GOT3 (cell line): ENCODE results near the gene TTLL8.
"Not testable (repeated sequence)": the region's sequence is repeated elsewhere in the genome, so short reads cannot be mapped to it uniquely, and the experiment has no call there.

ENCODE experiments used
- DNase-seq: peaks from one replicate; lab custom pipeline; 2025; ENCODE audit warnings: mixed read lengths; lab: John Stamatoyannopoulos, UW

The TTLL8 gene

DNA sequence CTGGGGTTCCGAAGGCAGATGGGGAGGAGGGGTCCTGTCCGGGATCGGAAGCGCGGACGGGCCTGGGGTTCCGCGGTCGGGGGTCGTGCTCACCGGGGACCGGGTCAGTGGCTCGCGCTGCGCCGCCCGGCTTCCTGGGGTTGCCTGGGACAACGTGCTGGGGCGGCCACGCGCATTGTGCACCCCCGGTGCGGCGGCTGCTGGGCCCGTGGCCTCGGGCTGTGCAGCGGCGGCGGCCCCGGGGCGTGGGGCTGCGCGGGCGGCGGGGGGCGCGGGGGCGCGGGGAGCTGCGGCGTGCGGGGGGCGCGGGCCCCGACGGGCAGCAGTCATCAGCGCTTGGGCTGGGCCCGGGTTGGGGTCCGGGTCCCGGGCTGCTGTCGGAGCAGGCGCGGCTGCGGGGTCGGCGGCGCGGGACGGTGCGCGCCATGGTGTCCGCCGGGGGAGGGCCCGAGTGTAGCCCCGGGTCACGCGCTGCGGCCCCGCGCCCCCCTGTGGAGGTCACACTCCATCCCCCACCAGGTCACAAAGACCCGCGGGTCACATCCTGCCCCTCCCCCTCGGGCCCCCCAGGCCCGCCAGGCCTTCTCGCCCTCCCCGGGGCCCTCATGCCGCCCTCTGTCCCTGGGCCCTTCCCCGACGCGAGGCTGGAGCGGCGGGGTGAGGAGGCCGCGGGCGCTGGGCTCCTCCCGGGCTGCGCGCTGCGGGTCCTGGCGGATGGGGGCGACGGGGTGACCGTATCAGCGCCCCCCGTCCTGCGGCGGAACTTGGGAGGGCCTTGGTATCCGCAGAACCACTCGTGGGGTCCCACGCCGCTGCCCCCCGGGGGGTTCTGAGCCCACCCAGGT, at the start of gene TTLL8:
TSS of gene TTLL8 (minus strand) at position 238 of the 845 bp plus-strand sequence.
- no peak for DNase-seq

GRCh38 chr22:50107529-50107928, 49.4 kb upstream of the TTLL8 start:
- DNase-seq = no peak

DNA sequence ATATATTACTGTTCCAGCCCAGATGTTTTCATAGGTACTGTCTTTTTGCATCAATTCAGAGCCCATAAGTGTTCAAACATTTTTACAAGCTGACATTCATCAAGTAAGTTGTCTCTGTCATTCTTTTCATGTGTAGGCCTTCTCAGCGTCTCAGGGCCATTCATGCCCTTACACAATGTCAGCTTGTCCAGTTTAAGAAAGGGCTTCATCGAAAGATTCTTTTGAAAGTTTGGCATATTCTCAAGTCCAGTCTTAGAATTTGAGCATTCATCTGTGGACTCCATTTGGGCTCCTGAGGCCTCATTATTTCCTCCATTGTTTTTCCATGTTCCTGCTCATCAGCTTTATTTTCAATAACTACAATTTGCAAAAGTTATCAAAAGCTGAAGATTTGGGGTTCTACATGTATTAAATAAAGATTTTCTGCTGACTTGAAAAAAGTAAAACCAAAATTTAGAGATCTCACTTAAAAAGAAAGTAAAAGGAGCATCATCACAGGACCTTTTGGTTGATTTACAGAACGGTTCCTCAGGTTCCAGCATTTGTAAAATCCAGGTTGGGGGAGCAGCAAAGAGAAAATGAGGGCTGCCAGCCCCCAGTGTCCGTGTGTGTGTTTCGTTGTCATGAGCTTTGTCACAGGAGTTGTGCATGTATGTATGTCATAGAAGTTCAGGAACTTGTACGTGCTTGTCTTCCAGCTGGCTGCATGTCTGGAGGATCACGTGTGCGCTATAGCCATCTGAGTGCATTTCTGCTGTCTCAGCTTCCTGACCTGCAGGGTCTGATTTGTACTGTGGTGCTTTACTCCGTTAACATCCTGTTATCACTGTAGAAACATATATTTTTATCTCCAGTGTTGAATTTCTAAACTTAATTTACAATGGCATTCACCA, 47.4 kb upstream of the TTLL8 start:
- DNase-seq = no peak

DNA sequence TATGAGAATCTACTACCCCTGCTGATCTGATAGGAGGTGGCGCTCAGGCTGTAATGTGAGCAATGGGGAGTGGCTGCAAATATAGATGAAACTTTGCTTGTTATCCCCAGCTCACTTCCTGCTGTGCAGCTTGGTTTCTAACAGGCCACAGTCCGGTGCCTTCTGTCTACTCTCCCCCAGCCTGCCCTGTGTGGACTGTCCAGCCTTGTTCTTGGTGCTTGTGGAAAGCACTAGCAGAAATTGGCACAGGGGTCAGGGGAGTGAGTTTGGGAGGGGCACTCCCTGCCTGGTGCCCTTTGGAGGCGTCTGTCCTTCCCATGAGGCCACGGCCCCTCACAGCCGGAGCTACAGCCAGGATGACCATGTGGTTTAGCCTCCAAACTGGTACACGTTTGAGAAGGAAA, 46.0 kb upstream of the TTLL8 start:
- DNase-seq = no peak

GRCh38 chr22:50102946-50103345, 44.8 kb upstream of the TTLL8 start:
- DNase-seq = no peak

GRCh38 chr22:50101870-50102565, 43.9 kb upstream of the TTLL8 start:
- DNase-seq = no peak

DNA sequence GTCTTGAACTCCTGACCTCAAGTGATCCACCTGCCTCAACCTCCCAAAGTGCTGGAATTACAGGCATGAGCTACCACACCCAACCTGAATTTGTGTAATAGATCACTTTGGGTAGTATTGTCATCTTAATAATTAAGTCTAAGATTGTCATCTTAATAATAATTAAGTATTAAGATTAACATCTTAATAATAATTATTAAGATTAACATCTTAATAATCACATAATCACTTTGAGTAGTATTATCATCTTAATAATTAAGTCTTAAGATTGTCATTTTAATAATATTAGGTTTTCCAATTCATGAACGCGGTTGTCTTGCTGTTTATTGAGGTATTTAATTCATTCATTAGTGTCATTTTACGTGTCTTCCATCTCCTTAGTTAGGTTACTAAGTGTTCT, 40.0 kb upstream of the TTLL8 start:
- no peak for DNase-seq

DNA sequence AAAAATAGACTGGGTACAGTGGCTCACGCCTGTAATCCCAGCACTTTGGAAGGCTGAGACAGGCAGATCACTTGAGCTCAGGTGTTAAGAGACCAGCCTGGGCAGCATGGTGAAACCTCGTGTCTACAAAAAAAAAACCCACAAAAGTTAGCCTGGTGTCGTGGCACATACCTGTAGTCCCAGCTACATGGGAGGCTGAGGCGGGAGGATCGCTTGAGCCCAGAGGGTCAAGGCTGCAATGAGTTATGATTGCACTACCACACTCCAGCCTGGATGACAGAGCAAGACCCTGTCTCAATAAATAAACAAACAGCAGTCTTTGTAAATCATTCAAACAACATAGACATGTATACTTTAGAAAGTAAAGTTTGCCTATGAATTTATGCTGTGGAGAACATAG, 34.2 kb upstream of the TTLL8 start:
- no peak for DNase-seq

- DNase-seq = no peak
These were observed 33.1 kb upstream of the TTLL8 start for GRCh38 chr22:50091092-50091768.

DNA sequence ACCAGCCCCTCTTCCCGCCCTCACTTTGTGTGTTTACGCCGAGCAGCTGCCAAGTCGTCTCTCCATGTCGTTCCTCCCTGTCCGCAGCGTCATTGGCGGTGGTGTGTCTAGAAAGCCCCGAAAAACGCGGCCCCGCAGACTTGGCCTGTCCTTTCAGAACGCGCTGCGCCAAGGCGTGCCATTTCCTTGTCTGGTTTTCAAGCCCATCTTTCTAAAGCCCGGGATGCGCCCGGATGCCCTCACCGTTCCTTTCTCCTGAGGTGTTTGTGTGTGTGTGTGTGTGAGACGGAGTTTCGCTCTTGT, 32.3 kb upstream of the TTLL8 start:
- DNase-seq = no peak

DNA sequence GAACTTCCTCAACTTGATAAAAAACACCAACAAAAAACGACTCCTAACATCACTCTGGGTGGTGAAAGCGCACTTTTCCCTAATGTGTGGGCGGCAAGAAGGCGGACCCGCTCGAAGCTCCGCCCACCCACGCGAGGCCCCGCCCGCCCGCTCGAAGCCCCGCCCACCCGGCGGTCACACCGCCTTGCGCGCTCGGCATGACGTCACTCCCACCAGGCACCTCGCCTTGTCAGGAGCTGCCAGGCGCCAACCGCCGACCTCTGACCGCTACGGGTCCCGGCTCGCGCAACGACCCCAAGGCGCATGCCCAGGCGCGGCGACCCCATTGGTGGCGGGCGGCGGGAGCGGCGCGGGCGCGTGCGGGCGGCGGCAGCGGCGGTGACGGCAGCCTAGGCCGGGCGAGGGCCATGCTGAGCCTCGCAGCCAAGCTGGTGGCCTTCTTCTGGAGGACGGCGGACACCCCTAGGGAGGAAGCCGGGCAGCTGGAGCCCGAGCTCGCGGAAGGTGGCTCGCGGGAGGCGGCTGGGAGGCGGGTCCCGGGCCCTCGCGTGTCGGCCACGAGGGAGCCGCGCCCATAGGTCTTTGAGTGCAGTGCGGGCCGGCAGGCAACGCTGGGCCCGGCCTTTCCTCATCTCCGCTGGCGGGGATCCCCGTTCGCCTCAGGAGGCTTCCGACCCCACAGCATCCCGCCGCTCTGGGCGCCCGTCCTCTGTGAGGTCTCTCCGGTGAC, 31.7 kb upstream of the TTLL8 start, which contains the start of gene MOV10L1:
TSS of gene MOV10L1 (plus strand) at position 325 of the 730 bp plus-strand sequence. CDS start at position 408, 83 bp downstream.
- DNase-seq = no peak

DNA sequence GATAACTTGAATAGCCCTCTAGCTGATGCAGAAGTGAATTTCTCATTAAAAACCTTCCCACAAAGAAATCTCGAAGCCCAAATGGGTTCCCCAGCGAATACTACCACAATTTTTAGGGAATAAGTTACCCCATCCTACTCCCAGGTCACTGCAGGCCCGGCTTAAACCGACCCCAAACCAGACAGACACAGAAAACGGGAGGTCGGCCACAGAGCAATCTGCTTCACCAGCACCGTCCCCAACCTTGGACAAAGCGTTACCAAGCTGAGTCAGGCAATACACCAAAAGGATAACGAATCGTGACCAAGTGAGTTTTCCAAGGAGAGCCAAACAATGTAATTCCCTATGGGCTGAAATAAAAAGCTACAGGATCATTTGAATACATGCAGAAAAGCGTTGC, 31.1 kb upstream of the TTLL8 start:
- no peak for DNase-seq

DNA sequence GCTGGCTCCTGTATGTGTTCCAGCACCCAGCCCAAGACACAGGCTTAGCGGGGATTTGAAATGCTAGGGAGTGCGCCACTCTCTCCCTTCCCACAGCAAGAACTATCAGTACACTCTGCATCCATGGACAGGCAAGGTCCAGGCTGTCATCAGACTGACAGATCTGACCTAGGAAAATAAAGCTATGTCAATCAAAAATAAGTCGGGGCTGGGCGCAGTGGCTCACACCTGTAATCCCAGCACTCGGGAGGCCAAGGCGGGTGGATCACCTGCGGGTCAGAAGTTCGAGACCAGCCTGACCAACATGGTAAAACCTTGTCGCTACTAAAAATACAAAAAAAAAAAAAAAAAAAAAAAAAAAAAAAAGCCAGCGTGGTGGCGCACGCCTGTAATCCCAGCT, 30.0 kb upstream of the TTLL8 start:
- DNase-seq = no peak

GRCh38 chr22:50087646-50088045, 29.5 kb upstream of the TTLL8 start:
- no peak for DNase-seq

GRCh38 chr22:50086975-50087374, 28.9 kb upstream of the TTLL8 start:
- not testable (repeated sequence) for DNase-seq

DNA sequence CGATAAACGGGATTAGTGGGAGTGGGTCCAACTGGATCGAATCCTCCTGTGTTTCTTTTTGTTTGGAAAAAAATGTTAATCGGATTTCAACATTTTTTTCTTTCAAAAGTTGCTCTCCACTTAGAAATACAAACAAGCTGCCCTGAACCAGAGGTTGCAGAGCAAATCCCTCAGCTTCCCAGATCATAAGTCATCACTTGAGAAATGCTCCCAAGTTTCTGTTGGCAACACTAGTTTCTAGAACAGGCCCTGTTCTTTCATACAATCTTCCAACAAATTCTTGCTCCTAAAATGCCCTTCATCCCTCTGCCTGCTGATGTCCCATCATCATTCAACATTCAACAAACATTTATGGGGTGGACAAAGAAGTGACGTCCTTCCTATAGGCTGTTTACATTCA, 28.4 kb upstream of the TTLL8 start:
- no peak for DNase-seq

- DNase-seq = no peak
These were observed 27.3 kb upstream of the TTLL8 start, which contains the start of gene MLC1 for GRCh38 chr22:50085211-50085972. Gene MLC1 (minus strand): TSS chr22:50085426. CDS start chr22:50084902, 524 bp downstream.

DNA sequence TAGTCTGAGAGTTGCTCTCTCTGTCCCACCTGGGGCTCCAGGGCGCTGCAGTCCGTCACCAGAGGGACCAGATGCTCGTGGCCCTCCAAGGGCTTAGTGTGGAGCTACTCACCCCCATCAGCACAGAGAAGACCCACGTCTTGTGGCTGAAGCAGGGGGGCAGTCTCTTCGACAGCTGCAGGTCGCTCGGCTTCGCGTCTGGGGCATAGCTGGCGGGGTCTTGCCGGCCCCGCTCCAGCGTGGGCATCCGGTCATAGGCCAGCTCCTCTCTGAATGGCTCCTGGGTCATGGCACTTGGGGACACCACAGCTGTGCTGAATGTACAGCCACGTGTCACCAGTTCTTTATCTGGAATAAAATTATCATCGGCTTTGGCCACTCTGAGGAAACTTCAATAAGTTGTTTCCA, 26.5 kb upstream of the TTLL8 start:
- DNase-seq = no peak

DNA sequence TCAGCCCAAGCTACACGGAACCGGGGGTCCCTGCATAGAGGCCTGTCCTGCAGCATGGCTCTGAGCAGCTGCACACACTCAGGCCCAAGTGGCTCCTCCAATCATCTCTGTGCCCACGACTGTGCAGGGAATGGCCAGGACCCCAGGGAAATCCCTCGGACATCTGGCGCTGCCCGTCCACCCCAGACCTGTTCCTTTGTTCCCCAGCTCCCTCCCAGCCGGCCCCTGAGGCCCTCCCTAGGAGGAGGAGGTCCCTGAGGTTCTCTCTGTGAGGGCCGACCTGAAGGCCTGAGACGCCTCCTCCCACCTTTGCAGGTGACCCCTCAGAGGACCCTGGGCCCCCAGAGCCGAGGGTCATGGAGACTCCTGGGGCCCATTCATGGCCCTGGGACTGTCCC, 26.0 kb upstream of the TTLL8 start:
- no peak for DNase-seq

DNA sequence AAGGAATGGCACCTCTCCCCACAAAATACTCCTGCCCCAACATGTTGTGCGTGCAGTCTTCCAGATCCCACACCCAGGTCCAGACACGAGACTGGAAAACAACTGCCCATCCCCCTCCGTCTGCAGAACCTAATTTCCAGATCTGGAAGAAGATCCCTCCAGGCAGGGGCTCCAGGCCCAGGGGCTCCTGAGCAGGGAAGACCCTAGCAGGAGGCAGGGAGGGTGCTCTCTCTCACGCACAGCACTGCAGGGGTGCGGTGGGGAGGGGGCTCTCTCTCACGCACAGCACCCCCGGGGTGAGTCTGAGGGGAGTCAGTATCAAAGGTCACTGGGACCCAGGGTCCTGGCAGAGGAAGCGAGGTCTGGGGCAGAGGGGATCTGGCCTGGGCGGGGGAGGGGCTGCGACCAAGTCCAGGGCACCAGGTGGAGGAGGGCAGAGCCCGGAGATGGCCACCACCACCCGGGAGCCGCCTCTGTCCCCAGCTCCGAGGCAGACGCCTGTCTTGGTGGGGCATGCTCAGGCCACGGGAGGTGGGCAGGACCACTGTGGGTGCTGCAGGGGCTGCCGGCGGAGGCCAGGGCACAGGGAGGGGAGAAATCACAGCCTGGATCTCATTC, 25.5 kb upstream of the TTLL8 start:
- DNase-seq = no peak
